HK-2 (cell line): ENCODE data around the gene TCEANC.
"Not testable (repeated sequence)": the region's sequence is repeated elsewhere in the genome, so short reads cannot be mapped to it uniquely, and the experiment has no call there.

Experiments
- DNase-seq: peaks from one replicate; pipeline ENCODE4 v3.0.0-alpha.2; 2018; ENCODE audit not compliant: unreplicated experiment

Gene TCEANC, protein sequence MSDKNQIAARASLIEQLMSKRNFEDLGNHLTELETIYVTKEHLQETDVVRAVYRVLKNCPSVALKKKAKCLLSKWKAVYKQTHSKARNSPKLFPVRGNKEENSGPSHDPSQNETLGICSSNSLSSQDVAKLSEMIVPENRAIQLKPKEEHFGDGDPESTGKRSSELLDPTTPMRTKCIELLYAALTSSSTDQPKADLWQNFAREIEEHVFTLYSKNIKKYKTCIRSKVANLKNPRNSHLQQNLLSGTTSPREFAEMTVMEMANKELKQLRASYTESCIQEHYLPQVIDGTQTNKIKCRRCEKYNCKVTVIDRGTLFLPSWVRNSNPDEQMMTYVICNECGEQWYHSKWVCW

DNA sequence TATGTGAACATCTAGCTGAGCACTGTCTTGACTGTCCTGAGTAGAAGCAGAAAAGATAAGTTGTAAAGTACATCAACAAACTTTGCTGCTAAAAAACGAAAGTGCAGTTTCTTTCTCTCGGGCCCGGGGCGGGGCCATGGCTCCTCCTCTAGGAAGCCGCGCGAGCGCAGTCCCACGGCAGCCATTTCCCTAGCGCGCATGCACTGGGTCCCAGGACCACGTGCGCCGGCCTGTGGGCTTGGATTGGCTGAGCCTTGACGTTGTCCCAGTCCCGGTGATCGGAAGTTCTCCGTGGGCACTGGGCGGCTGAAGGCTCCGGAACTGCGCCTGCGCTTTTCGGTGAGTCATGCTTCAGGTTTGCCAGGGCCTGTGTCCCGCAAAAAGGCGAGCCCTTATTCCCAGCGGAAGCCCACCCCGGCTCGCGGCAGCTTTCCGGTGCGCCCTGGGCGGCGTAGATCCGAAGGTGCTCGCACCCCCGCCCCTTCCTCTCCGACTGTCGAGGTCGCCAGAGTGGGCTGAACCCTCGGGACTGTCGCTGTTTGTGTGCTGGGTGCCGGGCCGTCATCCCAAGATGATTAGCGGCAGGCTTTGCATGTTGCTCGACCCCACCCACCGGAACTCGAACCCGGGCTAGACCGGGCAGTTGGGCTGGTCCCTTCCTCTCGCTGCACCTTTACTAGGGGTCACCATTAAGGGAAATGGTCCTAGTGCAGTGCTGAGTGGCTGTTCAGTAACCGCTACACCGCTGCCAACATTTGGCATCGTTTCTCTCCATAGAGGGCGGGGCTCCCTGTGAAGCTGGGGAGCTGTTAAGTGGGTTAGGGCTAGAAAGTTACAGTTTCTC lies at the start of gene TCEANC:
TSS of gene TCEANC (plus strand) at position 292 of the 844 bp plus-strand sequence. CDS start 9,368 bp downstream, outside the sequence.
- DNase-seq = peak; percentile 95

DNA sequence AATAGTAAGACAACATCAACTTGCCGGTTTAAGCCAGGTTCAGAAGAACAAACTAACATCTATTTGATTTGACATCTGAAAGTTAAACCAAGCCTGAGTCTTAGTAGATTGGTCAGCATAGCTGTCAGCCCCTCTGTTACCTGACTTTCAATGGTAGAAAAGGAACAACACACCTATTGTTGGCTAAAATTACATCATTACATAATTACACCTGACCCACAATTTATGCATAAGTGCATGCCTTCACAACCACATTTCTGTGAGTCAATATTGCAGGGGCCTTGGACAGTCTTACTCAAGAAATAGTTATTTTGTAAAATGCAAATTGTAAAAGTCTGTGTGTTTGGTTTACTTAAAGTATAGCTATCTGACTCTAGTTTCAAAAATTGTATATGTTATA lies 47.3 kb upstream of the TCEANC start:
- no peak for DNase-seq

DNA sequence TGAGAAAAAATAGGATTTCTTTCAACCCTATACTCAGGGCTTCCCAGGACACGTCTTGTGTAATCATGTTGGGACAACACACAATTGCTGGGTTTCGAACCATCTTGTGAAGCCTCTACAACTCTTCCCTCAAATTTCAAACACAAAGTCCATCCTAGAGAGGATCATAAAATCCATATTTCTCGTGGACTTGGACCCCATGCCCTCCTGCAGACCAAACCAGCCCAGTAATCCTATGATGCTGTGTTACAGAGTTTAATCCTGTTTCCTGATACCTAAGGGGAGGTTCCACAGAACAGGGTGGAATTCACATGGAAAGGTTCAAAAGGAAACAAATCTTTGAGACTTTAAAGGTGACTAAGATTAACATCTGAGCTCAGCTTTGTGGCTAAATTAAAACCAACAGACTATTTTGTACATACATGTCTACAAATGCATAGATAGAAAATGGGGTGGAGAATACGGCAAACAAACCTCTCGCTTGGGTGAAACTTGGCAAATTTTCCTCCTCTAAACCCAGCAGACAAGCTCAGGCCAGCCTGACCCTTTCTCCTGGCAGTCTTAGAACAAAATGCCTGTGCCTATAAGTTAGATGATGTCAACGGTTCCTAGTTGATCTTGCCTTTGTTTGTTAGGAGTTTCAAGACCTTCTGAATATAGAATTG lies 45.5 kb upstream of the TCEANC start:
- no peak for DNase-seq

DNA sequence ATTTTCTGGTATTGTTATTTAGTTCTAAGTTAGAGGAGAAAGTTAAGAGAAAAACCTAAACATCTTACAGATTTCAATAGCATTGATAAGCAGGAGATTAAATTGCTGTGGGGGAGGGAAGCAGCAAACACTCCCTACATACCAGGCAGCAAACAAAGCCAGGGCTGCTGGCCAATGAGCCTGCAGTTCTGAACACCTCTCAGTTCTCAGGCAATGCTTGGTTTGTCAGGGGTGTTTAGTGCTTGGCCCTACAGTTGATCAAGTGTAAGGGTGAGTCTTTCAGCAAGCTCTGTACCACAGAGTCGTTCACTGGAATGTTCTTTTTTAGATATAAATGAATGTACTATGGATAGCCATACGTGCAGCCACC lies 45.0 kb upstream of the TCEANC start:
- DNase-seq = no peak

DNA sequence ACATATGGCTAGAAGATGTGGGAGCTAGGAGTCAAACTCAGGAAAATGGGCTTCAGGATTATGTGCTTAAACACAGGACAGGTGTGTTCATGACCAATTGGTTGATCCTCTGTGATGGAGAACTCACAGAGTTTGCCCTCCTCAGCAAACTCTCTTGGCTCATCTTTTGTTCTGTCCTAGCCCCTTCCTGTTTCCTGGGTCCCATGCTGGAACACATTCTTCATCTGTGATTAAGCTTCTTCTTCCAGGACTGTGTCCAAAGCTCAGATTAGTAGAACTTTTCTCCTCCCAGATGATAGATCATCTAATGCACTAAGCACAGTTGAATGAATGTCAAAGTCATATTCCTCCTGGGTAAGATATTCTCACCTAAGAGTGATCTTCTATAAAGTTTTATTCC lies 38.8 kb upstream of the TCEANC start:
- DNase-seq = no peak

DNA sequence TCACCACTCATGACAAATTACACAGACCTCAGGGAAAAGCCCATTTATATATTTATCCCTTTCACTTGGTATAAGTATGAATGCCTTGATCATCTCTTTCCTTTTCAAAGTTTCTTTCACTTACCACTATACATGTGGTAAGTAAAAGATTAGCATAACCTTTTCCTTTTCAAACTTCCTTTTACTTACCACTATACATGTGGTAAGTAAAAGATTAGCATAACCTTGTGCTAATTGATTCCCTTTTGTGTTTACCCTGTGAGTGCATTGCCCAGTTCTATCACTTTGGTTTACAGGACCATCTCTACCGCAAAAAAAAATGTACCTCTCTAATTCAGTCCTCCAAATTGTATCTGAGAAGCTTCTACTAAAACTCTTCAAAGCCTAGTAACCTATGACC lies 32.7 kb upstream of the TCEANC start:
- no peak for DNase-seq

DNA sequence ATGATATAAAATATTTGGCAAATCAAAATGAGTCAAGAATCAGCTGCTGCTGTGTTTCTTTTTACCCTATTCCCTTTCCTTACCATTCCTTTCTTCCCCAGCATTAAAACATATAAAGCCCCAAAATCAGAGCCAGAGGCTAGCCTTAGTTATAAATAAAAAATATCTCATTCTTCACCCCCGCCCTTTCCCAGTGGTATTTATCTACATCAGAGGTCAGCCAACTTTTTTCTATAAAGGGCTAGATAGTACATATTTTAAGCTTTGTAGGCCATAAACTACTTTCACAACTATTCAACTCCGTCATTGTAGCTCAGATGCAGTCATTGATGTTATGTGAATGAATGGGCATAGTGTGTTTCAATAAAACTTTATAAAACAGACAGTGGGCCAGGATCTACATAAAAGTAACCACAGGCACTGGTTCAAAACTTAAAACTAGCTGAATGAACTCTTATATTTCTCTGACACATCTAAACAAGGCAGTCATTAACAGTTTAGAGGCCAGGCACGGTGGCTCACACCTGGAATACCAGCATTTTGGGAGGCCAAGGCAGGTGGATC lies 30.5 kb upstream of the TCEANC start:
- DNase-seq = no peak

DNA sequence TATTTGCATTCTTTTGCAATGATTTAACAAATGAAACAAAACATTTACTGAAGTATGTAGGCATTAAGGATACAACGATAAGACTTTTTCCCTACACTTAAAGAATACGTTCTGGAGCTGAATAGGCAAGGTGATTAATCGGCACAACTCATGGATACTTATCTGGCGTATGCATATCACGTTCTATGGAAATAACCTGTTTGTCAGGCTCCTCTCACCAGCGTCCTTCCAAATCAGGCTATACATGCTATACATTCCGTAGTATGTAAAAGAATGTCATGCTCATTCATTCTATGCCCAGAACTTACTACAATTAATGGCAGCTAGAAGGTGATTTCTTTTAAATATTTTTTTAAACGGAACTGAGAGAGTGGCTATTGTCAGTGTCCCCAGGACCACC lies 25.6 kb upstream of the TCEANC start:
- no peak for DNase-seq

DNA sequence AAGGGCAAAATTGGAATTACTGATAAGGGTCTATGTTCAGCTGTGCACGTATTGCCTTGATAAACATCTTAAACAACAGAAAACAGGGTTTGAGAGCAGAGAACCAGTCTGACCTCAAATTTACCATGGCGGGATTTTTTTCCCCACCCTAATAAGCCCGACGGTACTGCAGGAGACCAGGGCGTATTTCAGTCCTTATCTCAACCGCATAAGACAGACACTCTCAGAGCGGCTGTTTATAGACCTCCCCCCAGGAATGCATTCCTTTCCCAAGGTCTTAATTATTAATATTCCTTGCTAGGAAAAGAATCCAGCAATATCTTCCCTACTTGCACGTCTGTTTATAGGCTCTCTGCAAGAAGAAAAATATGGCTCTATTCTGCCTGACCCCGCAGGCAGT lies 15.7 kb upstream of the TCEANC start:
- DNase-seq = not testable (repeated sequence)

DNA sequence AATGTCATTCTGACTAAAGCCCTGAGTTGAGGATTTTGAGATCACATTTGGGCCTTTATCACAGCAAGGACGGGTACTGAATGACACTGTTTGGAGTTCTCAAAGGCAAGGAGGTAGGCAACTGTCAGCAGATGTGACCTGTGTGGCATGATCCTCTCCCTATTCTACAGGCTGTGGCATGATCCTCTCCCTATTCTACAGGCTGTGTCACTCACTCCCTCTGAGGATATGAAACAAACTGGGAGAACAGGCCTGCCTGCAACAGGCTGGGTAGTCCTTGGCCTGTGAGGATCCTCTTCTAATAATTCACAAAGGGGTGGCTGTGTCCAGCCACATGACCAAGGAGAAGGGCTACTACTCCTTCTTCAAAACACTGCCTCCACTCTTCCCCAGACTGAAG lies 14.9 kb upstream of the TCEANC start:
- no peak for DNase-seq

DNA sequence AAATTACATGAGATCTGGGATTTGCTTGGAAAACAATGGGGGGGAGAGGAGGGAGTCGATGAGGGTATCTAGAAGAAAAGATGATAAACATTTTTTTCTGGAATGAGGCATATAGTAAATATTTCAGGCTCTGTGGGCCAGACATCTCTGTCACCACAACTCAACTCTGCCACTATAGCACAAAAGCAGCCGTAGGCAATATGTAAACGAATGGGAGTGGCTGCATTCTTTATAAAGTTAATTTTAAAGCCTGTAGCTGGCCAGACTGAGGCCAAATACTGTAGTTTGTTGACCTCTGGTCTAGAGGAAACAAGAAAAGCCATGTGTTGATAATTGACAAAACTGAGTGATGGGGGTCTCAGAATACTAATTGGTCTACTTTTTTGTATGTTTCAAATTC lies 14.1 kb upstream of the TCEANC start:
- no peak for DNase-seq

DNA sequence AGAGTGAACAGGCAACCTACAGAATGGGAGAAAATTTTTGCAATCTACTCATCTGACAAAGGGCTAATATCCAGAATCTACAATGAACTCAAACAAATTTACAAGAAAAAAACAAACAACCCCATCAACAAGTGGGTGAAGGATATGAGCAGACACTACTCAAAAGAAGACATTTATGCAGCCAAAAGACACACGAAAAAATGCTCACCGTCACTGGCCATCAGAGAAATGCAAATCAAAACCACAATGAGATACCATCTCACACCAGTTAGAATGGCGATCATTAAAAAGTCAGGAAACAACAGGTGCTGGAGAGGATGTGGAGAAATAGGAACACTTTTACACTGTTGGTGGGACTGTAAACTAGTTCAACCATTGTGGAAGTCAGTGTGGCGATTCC lies 11.3 kb upstream of the TCEANC start:
- DNase-seq = not testable (repeated sequence)

DNA sequence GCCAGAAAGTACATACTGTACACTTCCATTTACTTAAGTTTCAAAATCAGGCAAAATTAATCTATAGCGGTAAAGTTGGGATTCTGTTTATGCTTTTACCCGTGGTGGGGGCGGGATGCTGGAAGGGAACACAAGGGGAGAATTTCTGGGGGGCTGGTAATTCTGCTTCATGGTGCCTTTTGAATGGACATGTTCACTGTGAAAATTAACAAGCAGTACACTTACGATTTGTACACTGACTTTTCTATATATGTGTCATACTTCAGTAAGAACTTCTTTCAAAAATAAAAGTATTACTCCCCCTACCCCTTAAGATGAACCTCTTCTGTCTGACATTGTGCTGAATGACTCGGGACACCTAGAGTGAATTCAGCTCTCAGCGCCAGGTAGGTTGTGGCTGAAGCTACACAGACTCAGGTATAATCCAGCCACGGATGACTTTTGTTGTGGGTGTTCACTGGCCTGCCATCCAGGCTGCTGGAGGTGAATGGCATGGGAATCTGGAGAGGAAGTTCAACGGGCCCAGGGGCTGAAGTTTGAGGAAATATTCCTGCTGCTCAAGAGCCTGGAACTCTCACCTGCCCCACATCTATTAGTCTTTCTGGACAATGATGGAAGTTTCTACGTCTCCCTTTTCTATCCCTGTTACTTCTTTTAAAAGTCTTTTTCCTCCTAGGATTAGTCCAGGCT lies 7.3 kb upstream of the TCEANC start:
- no peak for DNase-seq

DNA sequence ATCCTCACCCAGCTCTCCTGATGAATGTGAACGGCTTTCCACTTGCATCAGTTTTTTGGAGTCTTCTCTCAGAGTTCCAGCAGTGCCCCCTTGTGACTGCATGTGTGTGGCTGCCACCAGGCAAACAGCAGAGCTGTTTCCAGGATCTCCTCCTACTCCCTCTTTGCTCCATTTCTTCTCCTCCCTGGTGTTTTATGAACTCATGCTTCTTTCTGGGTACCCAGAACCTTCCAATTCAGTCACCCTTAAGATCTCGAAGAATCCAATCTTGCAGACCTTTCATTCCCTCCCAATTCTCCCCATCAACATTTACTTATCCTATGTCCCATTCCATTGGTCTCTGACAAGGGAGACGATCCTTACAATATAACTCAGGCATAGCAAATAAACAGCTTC lies 6.8 kb upstream of the TCEANC start:
- DNase-seq = peak; percentile 24

DNA sequence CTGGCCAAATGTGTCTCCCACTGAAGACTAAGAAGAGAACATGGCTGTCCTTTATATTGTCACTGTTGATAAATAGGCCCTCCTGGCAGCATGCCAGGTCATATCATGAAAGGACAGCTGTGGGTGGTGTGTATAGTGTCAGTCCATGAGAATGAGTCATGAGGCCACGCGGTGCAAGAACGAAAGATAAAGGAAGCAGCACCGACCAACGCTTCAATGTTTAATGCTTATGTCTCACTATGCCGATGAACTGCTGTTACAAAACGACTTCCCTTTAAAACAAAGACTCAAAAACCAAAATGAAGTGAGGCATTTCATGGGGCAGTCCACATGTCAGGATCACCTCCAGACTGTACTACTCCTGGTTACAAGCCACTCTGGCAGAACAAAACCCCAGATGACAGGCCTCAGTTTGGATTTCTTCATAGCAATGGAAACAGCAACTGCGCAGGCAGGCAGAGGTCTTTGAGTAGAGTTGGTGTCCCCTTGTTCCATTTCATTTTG lies 5.2 kb upstream of the TCEANC start:
- peak; percentile 3 for DNase-seq

DNA sequence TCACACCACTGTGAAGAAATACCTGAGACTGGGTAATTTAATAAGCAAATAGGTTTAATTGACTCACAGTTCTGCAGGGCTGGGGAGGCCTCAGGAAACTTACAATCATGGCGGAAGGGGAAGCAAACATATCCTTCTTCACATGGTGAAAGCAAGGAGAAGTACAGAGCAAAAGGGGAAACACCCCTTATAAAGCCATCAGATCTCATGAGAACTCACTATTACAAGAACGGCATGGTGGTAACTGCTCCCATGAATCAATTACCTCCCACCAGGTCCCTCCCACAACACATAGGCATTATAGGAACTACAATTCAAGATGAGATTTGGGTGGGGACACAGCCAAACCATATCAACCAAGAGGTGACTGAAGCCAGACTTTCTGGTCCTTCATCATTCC lies 4.6 kb upstream of the TCEANC start:
- not testable (repeated sequence) for DNase-seq

DNA sequence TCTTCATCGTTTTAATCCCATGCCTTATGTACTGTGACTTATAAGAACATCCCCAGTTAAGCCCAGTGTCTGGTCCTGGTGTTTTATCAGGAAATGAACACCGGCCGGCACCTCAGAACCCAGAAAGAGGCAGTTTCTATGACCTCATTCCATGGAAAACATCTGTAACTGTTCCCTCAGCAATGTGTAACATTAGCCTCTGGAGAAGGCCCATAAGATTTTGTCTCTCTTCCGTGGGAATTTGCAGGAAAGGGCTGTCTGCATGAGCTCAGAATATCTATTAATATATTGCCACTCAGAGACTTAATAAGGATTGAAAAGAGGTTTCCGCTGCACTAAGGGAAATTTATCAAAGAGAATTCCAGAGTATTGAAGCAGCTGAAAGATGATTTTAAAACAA lies 3.1 kb upstream of the TCEANC start:
- no peak for DNase-seq

DNA sequence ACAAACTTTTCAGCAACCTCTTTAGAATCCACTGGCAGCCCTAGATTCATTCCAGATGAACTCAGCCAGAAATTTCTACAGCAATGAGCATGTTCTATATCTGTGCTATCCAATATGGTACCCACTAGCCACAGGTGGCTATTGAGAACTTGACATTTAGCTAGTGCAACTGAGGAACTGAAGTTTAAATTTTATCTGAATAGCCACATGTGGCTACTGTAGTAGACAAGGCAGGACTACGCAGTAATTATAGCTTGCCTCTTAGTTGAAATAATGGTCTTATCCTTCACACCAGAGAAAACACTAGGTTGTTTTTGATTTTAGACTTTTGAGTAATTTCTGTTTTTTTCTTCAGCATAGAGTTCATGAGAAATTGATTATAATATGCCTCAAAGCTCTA lies 2.6 kb upstream of the TCEANC start:
- DNase-seq = no peak

DNA sequence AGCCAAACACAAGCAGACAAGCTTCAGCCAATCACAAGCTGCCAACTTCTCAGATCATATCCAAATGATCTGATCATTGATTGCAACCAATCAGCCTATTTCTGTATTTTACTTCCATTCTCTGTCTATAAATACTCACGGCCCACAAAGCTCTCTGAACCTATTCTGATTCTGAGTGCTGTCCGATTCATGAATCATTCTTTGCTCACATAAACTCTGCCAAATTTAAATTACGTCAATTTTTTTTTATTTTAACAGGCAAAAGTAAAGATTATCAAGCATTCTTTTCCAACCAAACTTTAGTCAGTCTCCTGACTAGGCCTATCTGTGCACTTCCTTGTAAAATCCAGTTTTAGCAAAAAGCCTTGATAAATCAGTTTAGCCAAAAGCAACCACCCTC lies 1.8 kb upstream of the TCEANC start:
- DNase-seq = no peak

DNA sequence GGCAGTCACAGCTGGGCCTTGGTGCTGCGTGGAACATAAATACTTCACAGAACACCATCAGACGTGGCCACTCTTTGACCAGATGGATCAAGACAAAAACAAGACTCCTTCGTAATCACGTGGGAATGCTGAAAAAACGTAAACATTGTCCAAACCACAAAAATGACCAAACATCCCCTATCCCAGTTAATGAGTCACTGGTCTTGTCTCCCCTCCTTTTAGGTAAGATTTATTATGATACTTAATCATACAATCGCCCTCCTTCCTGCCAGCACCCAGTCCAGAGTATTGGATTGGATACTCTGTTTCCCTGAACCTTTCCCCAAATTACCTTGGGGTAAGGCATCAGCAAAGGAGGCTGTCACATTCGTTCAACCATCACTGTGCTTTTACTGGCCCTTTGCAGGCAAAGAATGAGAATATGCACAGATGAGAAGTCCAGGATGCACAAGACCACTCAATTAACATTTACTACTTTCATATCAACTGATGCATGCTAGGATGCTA lies 601 bp upstream of the TCEANC start:
- DNase-seq = peak; percentile 10

DNA sequence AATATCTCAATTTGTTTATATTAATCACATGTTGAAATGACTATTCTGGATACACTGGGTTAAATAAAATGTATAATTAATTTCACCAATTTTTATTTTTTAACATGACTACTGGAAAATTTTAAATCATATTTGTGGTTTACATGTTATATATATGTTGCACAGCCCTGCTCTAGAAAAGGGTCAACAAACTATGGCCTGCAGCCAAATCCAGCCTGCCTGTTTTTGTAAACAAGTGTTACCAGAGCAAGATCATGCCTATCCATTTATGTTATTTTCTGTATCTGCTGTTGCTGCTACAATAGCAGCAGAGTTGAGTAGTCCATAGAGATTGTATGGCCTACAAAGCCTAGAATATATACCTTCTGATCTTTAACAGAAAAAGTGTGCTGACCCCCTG lies 1.2 kb downstream of the TCEANC start:
- DNase-seq = no peak
